Measurements from ENCODE around the gene CCDC24.

DNA sequence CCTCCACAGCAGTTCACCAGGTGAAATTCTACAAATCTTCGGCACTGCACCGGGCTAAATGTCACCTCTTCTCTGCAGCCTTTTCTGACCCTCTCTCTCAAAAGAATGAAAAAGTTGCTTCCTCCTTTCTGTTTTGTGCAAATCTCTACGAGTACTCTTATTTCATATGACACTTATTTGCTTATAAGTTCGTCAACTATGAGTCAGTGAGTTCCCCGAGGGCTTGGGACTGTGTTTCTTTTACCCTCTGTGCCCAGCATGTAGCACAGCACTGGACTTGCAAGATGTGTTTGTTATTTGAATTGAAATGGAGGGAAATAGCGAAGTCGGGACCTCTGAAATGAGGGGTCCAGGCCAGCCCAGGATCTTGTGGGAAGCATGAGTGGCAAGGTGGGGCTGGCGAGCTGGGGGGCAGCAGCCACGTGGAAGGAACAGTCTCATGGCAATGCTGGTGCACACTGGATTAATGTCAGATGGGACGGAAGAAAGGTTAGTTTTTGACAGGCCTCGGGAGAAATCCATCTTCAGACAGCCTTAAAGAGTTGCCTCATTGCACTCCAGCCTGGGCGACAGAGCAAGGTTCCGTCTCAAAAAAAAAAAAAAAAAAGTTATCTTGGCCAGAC lies 33.6 kb downstream of the CCDC24 start:
- TF ChIP-seq CTCF (IDR thresholded peaks at IDR 0.05): no peak
- no peak for TF ChIP-seq EZH2phosphoT487 (IDR thresholded peaks at IDR 0.05)
